EL (cell line): Measurements from ENCODE around the gene LCN6.
"Not testable (repeated sequence)": the region's sequence is repeated elsewhere in the genome, so short reads cannot be mapped to it uniquely, and the experiment has no call there.

Experiments
- DNase-seq: peaks from one replicate; pipeline ENCODE4 v3.0.0-alpha.2; 2016

Gene LCN6

GRCh38 chr9:136759001-136759400, 10.7 kb upstream of the LCN6 start:
- no peak for DNase-seq

- DNase-seq, result no peak
Observed at GRCh38 chr9:136757751-136758140, 9.4 kb upstream of the LCN6 start.

GRCh38 chr9:136757328-136757727, 9.0 kb upstream of the LCN6 start:
- DNase-seq, result no peak

- DNase-seq, result no peak
Observed at GRCh38 chr9:136756836-136757235, 8.5 kb upstream of the LCN6 start.

GRCh38 chr9:136756134-136756438, 7.8 kb upstream of the LCN6 start:
- DNase-seq, result no peak

GRCh38 chr9:136755302-136756133, 7.2 kb upstream of the LCN6 start:
- DNase-seq, result not testable (repeated sequence)

- no peak for DNase-seq
Observed at GRCh38 chr9:136754626-136755301, 6.4 kb upstream of the LCN6 start.

- DNase-seq, result no peak
Observed at GRCh38 chr9:136754059-136754572, 5.8 kb upstream of the LCN6 start.

GRCh38 chr9:136753371-136754058, 5.2 kb upstream of the LCN6 start:
- no peak for DNase-seq

GRCh38 chr9:136751814-136752213, 3.5 kb upstream of the LCN6 start:
- no peak for DNase-seq

GRCh38 chr9:136751244-136751643, 2.9 kb upstream of the LCN6 start:
- no peak for DNase-seq

- no peak for DNase-seq
Observed at GRCh38 chr9:136750526-136750925, 2.2 kb upstream of the LCN6 start.

GRCh38 chr9:136748666-136749611, 614 bp upstream of the LCN6 start:
- DNase-seq, result no peak

GRCh38 chr9:136747161-136748060, 914 bp downstream of the LCN6 start:
- no peak for DNase-seq

- no peak for DNase-seq
Observed at GRCh38 chr9:136746621-136747020, 1.7 kb downstream of the LCN6 start.

GRCh38 chr9:136746155-136746490, 2.2 kb downstream of the LCN6 start:
- no peak for DNase-seq

GRCh38 chr9:136745389-136746154, 2.8 kb downstream of the LCN6 start:
- no peak for DNase-seq

GRCh38 chr9:136744773-136745172, 3.6 kb downstream of the LCN6 start:
- DNase-seq, result no peak

GRCh38 chr9:136743639-136744211, 4.6 kb downstream of the LCN6 start:
- DNase-seq, result no peak

GRCh38 chr9:136742591-136743391, 5.5 kb downstream of the LCN6 start, which contains the start of gene LCN10:
Gene LCN10, minus strand, starts transcription at chr9:136742940. Its CDS starts 37 bp downstream, at chr9:136742903.
- DNase-seq, result no peak
